SK-N-SH (cell line): ENCODE measurements around the gene ATAD3B. TPM values are rescaled to one million over a fixed set of nuclear protein-coding genes. Genes with fewer than 3 reads are reported as not detected.

Source experiments
- CTCF ChIA-PET: fragments of 300-600, 350-600 bp; formaldehyde crosslinking; extraction: SDS; loops from one replicate; lab custom pipeline; 2021; lab: Yijun Ruan, JAX
- POLR2A ChIA-PET: fragments of 350-600 bp; sonication (Branson Sonifier 250); formaldehyde crosslinking; extraction: SDS; loops from one replicate; lab custom pipeline; 2020; ENCODE audit warnings: antibody characterized with exemption, inconsistent platforms; lab: Yijun Ruan, JAX
- DNase-seq: peaks from one replicate; pipeline ENCODE4 v3.0.0; 2012
- H2AFZ ChIP-seq: fragments of 200-600 bp; sonication (generic); 2 replicates; pipeline ENCODE4 v1.8.1; 2016; ENCODE audit warnings: antibody characterized with exemption, mild to moderate bottlenecking, low read depth
- H3F3A ChIP-seq: fragments of 200-600 bp; sonication (generic); replicated peaks from 2 replicates; pipeline ENCODE3; 2016; ENCODE audit warnings: antibody characterized with exemption, mild to moderate bottlenecking; ENCODE audit not compliant: insufficient read depth
- H3K27ac ChIP-seq, 2 experiments: fragments of 200-500 bp in 1 of 2; fragments of 200-600 bp in 1 of 2; sonication (Bioruptor generic) in 1 of 2; sonication (generic), shearing (Covaris generic) in 1 of 2; 2 replicates each; pipeline versions ENCODE4 v1.5.1 to v1.6.1; 2014 to 2016; ENCODE audit warnings: low read depth in 2 of 2, inconsistent platforms in 1 of 2, low read length in 1 of 2, mild to moderate bottlenecking in 1 of 2, mixed read lengths in 1 of 2
- H3K27me3 ChIP-seq: fragments of 200-600 bp; sonication (generic), shearing (Covaris generic); 2 replicates; pipeline ENCODE4 v1.6.1; 2016; ENCODE audit warnings: mixed run types; ENCODE audit not compliant: insufficient read depth
- H3K36me3 ChIP-seq, 2 experiments: fragments of 200-500 bp in 1 of 2; fragments of 200-600 bp in 1 of 2; sonication (Bioruptor generic) in 1 of 2; sonication (generic) in 1 of 2; replicated peaks in 1 of 2; 2 replicates each; pipeline versions ENCODE3 to v1.5.1; 2014 to 2016; ENCODE audit warnings: low read length in 1 of 2, mild to moderate bottlenecking in 1 of 2; ENCODE audit not compliant: insufficient read depth in 2 of 2, control insufficient read depth in 1 of 2
- H3K4me1 ChIP-seq, 2 experiments: fragments of 200-500 bp in 1 of 2; fragments of 200-600 bp in 1 of 2; sonication (Bioruptor generic) in 1 of 2; sonication (generic), shearing (Covaris generic) in 1 of 2; 2 replicates each; pipeline versions ENCODE4 v1.5.1 to v1.6.1; 2014 to 2016; ENCODE audit warnings: low read depth in 1 of 2, low read length in 1 of 2, mixed run types in 1 of 2; ENCODE audit not compliant: insufficient read depth in 2 of 2, control insufficient read depth in 1 of 2
- H3K4me2 ChIP-seq: fragments of 200-600 bp; sonication (generic), shearing (Covaris generic); 2 replicates; pipeline ENCODE4 v1.6.1; 2017; ENCODE audit warnings: mixed run types
- H3K4me3 ChIP-seq, 2 experiments: fragments of 200-500 bp in 1 of 2; fragments of 200-600 bp in 1 of 2; sonication (Bioruptor generic) in 1 of 2; sonication (generic), shearing (Covaris generic) in 1 of 2; 2 replicates each; pipeline versions ENCODE4 v1.5.1 to v1.8.1; 2014 to 2016; ENCODE audit warnings: low read depth in 2 of 2, inconsistent platforms in 1 of 2, low read length in 1 of 2, mild to moderate bottlenecking in 1 of 2, mixed read lengths in 1 of 2, moderate library complexity in 1 of 2
- H3K79me2 ChIP-seq: fragments of 200-600 bp; sonication (generic); 2 replicates; pipeline ENCODE4 v1.8.1; 2017; ENCODE audit warnings: mild to moderate bottlenecking; ENCODE audit not compliant: insufficient read depth
- H3K9ac ChIP-seq: fragments of 200-600 bp; sonication (generic); 2 replicates; pipeline ENCODE4 v1.6.1; 2017; ENCODE audit warnings: mixed run types
- H3K9me2 ChIP-seq: fragments of 200-600 bp; sonication (generic); 2 replicates; pipeline ENCODE4 v1.6.1; 2017; ENCODE audit warnings: mixed run types
- H3K9me3 ChIP-seq: fragments of 200-600 bp; sonication (generic); 2 replicates; pipeline ENCODE4 v1.6.1; 2017; ENCODE audit warnings: mixed run types, mild to moderate bottlenecking, moderate library complexity
- H4K20me1 ChIP-seq: fragments of 200-600 bp; sonication (generic); 2 replicates; pipeline ENCODE4 v1.6.1; 2017; ENCODE audit warnings: mild to moderate bottlenecking, mixed run types; ENCODE audit not compliant: insufficient read depth
- ELF1 ChIP-seq: IDR thresholded peaks from 2 replicates; pipeline ENCODE4 v1.4.0; 2012
- EZH2phosphoT487 ChIP-seq: fragments of 200-600 bp; sonication (generic); IDR thresholded peaks from 2 replicates; pipeline ENCODE4 v1.6.1; 2017; ENCODE audit warnings: low read depth, mixed run types, mild to moderate bottlenecking, antibody characterized with exemption, moderate library complexity, borderline replicate concordance
- FOXJ3 ChIP-seq: sonication (generic); formaldehyde crosslinking; IDR thresholded peaks from 2 replicates; pipeline ENCODE4 v1.5.1; 2020; ENCODE audit warnings: mild to moderate bottlenecking, missing genetic modification reagents
- GATA2 ChIP-seq: sonication (generic); formaldehyde crosslinking; IDR thresholded peaks from 2 replicates; pipeline ENCODE4 v1.5.0; 2020; ENCODE audit warnings: mild to moderate bottlenecking, missing genetic modification reagents
- RAD21 ChIP-seq: IDR thresholded peaks from 2 replicates; pipeline ENCODE4 v1.6.1; 2012; ENCODE audit warnings: mild to moderate bottlenecking, low read length
- RCOR1 ChIP-seq: fragments of 150-350 bp; IDR thresholded peaks from 2 replicates; pipeline ENCODE4 v1.6.1; 2017; ENCODE audit warnings: antibody characterized with exemption, low read length
- SIN3A ChIP-seq: IDR thresholded peaks from 2 replicates; pipeline ENCODE4 v1.6.1; 2012; ENCODE audit warnings: low read depth, mild to moderate bottlenecking, low read length, moderate library complexity, borderline replicate concordance
- TEAD4 ChIP-seq: IDR thresholded peaks from 2 replicates; pipeline ENCODE4 v1.4.0; 2012; ENCODE audit warnings: mild to moderate bottlenecking, borderline replicate concordance; ENCODE audit not compliant: insufficient read depth
- WGBS: methylation state at CpG from one replicate; pipeline ENCODE4 v1.1.6; 2017; ENCODE audit warnings: low lambda C conversion rate; 5-methylcytosine and 5-hydroxymethylcytosine counted together
- polyA plus RNA-seq, 3 experiments: library from polyadenylated mRNA; depleted of rRNA; stranded (reverse); fragments of >200 nt; gene quantifications; 2 replicates each; pipeline ENCODE4 v1.2.3, GENCODE V29; 2012
- TF ChIP-seq, protein P1 (sequence below): fragments of 150-350 bp; IDR thresholded peaks from 2 replicates; pipeline ENCODE4 v1.6.1; 2016; ENCODE audit warnings: mild to moderate bottlenecking, low read depth, low read length
- TF ChIP-seq, protein P2 (sequence below): fragments of 150-350 bp; IDR thresholded peaks from 2 replicates; pipeline ENCODE4 v1.6.1; 2017; ENCODE audit warnings: antibody characterized with exemption, low read length, low read depth, borderline replicate concordance
- TF ChIP-seq, protein P3 (sequence below): IDR thresholded peaks from 2 replicates; pipeline ENCODE4 v1.4.0; 2012; ENCODE audit warnings: low read depth
- TF ChIP-seq, protein P4 (sequence below): IDR thresholded peaks from 2 replicates; pipeline ENCODE4 v1.6.1; 2012; ENCODE audit warnings: mild to moderate bottlenecking, low read depth, low read length, moderate library complexity

Gene ATAD3B
- polyA plus RNA-seq, 1 of the 3 experiments (the other 2 are of a cell fraction): 71.6 TPM

DNA sequence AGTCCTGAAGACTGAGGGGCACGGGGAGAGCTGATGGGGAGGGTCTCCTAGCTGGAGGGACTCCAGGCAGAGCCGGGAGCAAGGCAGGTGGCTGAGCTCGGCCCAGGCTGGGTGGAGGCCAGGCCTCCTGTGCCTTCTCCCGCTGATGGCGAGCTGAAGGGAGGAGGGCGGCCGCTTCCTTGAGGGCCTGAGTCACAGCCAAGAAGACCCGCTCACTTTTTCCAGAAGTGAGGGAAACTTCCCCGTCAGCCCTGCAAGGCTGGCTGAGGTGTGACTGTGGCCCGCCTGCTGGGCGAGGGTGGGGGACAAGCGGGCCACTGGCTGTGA is 37.8 kb upstream of the ATAD3B start:
- Histone ChIP-seq H3K79me2 (no peaks in the 10 kb centered on the region), H3K36me3 (no peaks in the 10 kb centered on the region), H3K9me3 (no peaks in the 10 kb centered on the region), H3K4me3 (no peak overlapping the region), H4K20me1 (no peaks in the 10 kb centered on the region), H3K4me2 (no peak overlapping the region), H3K9ac (no peak overlapping the region), H3F3A (no peaks in the 10 kb centered on the region), H3K27me3 (no peaks in the 10 kb centered on the region), H3K27ac (no peak overlapping the region), H2AFZ (no peak overlapping the region), H3K4me1 (peaks cover 0 to 28% of the 10 kb centered on the region in 2 experiments; a peak in 1 of 4 replicates), H3K9me2 (no peaks in the 10 kb centered on the region)
- DNase-seq: peak; percentile 31
- CTCF ChIA-PET: interaction anchor here (1.2 kb wide), 1 partner anchor 59 kb away, joined by 3 read pairs; the partner anchor contains the start of gene AURKAIP1
- WGBS: 60% methylated on average over 1 of the region's 12 CpGs
- TF ChIP-seq RCOR1 (no peak), RAD21 (no peak), TEAD4 (no peak), EZH2phosphoT487 (no peak), SIN3A (no peak), FOXJ3 (CRISPR knock-in tag) (no peak), ELF1 (no peak), GATA2 (CRISPR knock-in tag) (no peak)
- TF ChIP-seq, protein P1, sequence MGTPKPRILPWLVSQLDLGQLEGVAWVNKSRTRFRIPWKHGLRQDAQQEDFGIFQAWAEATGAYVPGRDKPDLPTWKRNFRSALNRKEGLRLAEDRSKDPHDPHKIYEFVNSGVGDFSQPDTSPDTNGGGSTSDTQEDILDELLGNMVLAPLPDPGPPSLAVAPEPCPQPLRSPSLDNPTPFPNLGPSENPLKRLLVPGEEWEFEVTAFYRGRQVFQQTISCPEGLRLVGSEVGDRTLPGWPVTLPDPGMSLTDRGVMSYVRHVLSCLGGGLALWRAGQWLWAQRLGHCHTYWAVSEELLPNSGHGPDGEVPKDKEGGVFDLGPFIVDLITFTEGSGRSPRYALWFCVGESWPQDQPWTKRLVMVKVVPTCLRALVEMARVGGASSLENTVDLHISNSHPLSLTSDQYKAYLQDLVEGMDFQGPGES: no peak
- TF ChIP-seq, protein P2, sequence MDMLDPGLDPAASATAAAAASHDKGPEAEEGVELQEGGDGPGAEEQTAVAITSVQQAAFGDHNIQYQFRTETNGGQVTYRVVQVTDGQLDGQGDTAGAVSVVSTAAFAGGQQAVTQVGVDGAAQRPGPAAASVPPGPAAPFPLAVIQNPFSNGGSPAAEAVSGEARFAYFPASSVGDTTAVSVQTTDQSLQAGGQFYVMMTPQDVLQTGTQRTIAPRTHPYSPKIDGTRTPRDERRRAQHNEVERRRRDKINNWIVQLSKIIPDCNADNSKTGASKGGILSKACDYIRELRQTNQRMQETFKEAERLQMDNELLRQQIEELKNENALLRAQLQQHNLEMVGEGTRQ: no peak
- TF ChIP-seq, protein P3, sequence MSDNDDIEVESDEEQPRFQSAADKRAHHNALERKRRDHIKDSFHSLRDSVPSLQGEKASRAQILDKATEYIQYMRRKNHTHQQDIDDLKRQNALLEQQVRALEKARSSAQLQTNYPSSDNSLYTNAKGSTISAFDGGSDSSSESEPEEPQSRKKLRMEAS: no peak
- TF ChIP-seq, protein P4, sequence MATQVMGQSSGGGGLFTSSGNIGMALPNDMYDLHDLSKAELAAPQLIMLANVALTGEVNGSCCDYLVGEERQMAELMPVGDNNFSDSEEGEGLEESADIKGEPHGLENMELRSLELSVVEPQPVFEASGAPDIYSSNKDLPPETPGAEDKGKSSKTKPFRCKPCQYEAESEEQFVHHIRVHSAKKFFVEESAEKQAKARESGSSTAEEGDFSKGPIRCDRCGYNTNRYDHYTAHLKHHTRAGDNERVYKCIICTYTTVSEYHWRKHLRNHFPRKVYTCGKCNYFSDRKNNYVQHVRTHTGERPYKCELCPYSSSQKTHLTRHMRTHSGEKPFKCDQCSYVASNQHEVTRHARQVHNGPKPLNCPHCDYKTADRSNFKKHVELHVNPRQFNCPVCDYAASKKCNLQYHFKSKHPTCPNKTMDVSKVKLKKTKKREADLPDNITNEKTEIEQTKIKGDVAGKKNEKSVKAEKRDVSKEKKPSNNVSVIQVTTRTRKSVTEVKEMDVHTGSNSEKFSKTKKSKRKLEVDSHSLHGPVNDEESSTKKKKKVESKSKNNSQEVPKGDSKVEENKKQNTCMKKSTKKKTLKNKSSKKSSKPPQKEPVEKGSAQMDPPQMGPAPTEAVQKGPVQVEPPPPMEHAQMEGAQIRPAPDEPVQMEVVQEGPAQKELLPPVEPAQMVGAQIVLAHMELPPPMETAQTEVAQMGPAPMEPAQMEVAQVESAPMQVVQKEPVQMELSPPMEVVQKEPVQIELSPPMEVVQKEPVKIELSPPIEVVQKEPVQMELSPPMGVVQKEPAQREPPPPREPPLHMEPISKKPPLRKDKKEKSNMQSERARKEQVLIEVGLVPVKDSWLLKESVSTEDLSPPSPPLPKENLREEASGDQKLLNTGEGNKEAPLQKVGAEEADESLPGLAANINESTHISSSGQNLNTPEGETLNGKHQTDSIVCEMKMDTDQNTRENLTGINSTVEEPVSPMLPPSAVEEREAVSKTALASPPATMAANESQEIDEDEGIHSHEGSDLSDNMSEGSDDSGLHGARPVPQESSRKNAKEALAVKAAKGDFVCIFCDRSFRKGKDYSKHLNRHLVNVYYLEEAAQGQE: no peak
- POLR2A ChIA-PET: interaction anchor here (0.6 to 1.3 kb wide), 2 partner anchors 26 to 54 kb away, joined by 3 read pairs; partner anchors contain the start of gene MRPL20
